ENCODE results near the gene TLR10.

TLR10 gene

GRCh38 chr4:38759790-38760122 lies 23.0 kb downstream of the TLR10 start:
- H3K79me2 ChIP-seq (ENCODE audit: insufficient read depth, low read depth): no peaks in the 10 kb centered on the region
- no peak overlapping the region for H3K27ac ChIP-seq
- H3K4me2 ChIP-seq: no peak overlapping the region
- no peak overlapping the region for H2AFZ ChIP-seq (ENCODE audit: low read depth)
- no peaks in the 10 kb centered on the region for H3K27me3 ChIP-seq (ENCODE audit: insufficient read depth, low read depth)
- no peaks in the 10 kb centered on the region for H4K20me1 ChIP-seq (ENCODE audit: insufficient read depth)
- H3K36me3 ChIP-seq (ENCODE audit: insufficient read depth): no peaks in the 10 kb centered on the region
- TF ChIP-seq CTCF (conservative IDR thresholded peaks at IDR 0.05; ENCODE audit: low read depth, low read length): no peak; the same call in 1 of the 2 replicates
- no peak overlapping the region for H3K9ac ChIP-seq
- H3K4me1 ChIP-seq (ENCODE audit: low read depth, poor library complexity, severe bottlenecking): no peaks in the 10 kb centered on the region
- H3K4me3 ChIP-seq (IDR thresholded peaks at IDR 0.05; ENCODE audit: insufficient read depth, low read depth, low read length): no peak overlapping the region

GRCh38 chr4:38759113-38759789 lies 23.5 kb downstream of the TLR10 start:
- Histone ChIP-seq H3K4me3 (IDR thresholded peaks at IDR 0.05; ENCODE audit: insufficient read depth, low read depth, low read length) (no peak overlapping the region), H3K27me3 (ENCODE audit: insufficient read depth, low read depth) (no peaks in the 10 kb centered on the region), H2AFZ (ENCODE audit: low read depth) (no peak overlapping the region; the same call in 1 of the 2 replicates), H3K27ac (no peak overlapping the region), H3K9ac (no peak overlapping the region), H3K4me2 (no peak overlapping the region), H3K79me2 (ENCODE audit: insufficient read depth, low read depth) (no peaks in the 10 kb centered on the region), H3K36me3 (ENCODE audit: insufficient read depth) (no peaks in the 10 kb centered on the region), H4K20me1 (ENCODE audit: insufficient read depth) (no peaks in the 10 kb centered on the region), H3K4me1 (ENCODE audit: low read depth, poor library complexity, severe bottlenecking) (no peaks in the 10 kb centered on the region)
- TF ChIP-seq CTCF (conservative IDR thresholded peaks at IDR 0.05; ENCODE audit: low read depth, low read length): peak; percentile 65; the same call in 1 of the 2 replicates

GRCh38 chr4:38757945-38758600 lies 24.7 kb downstream of the TLR10 start:
- Histone ChIP-seq H3K36me3 (ENCODE audit: insufficient read depth) (no peaks in the 10 kb centered on the region), H3K79me2 (ENCODE audit: insufficient read depth, low read depth) (no peaks in the 10 kb centered on the region), H3K4me2 (no peak overlapping the region), H3K4me1 (ENCODE audit: low read depth, poor library complexity, severe bottlenecking) (no peaks in the 10 kb centered on the region), H3K9ac (no peak overlapping the region), H3K4me3 (IDR thresholded peaks at IDR 0.05; ENCODE audit: insufficient read depth, low read depth, low read length) (no peak overlapping the region), H3K27me3 (ENCODE audit: insufficient read depth, low read depth) (no peaks in the 10 kb centered on the region), H4K20me1 (ENCODE audit: insufficient read depth) (no peaks in the 10 kb centered on the region), H3K27ac (no peak overlapping the region), H2AFZ (ENCODE audit: low read depth) (no peak overlapping the region)
- peak; percentile 50 for TF ChIP-seq CTCF (conservative IDR thresholded peaks at IDR 0.05; ENCODE audit: low read depth, low read length)

GRCh38 chr4:38752941-38753806 lies 29.6 kb downstream of the TLR10 start:
- Histone ChIP-seq H2AFZ (ENCODE audit: low read depth) (no peak overlapping the region), H3K27ac (no peak overlapping the region), H3K4me1 (ENCODE audit: low read depth, poor library complexity, severe bottlenecking) (no peaks in the 10 kb centered on the region), H3K36me3 (ENCODE audit: insufficient read depth) (no peaks in the 10 kb centered on the region), H3K9ac (no peak overlapping the region), H3K4me2 (no peak overlapping the region), H3K4me3 (IDR thresholded peaks at IDR 0.05; ENCODE audit: insufficient read depth, low read depth, low read length) (no peak overlapping the region), H4K20me1 (ENCODE audit: insufficient read depth) (no peaks in the 10 kb centered on the region), H3K27me3 (ENCODE audit: insufficient read depth, low read depth) (no peaks in the 10 kb centered on the region), H3K79me2 (ENCODE audit: insufficient read depth, low read depth) (no peaks in the 10 kb centered on the region)
- no peak for TF ChIP-seq CTCF (conservative IDR thresholded peaks at IDR 0.05; ENCODE audit: low read depth, low read length)

Data from KMS-11 (cell line).